HT1080 (cell line): ENCODE results near the gene CCNA1. TPM values are rescaled to one million over a fixed set of nuclear protein-coding genes. Genes with fewer than 3 reads are reported as not detected.
A peak's percentile ranks its signal among the peaks of the same experiment; 100 is the strongest.

ENCODE experiments used
- DNase-seq: peaks from one replicate; pipeline ENCODE4 v3.0.0-alpha.2; 2015; ENCODE audit warnings: low read depth
- total RNA-seq: library from RNA; depleted of rRNA; stranded (reverse); fragments of >200 nt; shearing (Covaris generic); gene quantifications from 2 replicates; pipeline ENCODE4 v1.2.3, GENCODE V29; 2014; rRNA removed

The CCNA1 gene
- total RNA-seq, 1 experiment from 2014 or later: 0.18 TPM

DNA sequence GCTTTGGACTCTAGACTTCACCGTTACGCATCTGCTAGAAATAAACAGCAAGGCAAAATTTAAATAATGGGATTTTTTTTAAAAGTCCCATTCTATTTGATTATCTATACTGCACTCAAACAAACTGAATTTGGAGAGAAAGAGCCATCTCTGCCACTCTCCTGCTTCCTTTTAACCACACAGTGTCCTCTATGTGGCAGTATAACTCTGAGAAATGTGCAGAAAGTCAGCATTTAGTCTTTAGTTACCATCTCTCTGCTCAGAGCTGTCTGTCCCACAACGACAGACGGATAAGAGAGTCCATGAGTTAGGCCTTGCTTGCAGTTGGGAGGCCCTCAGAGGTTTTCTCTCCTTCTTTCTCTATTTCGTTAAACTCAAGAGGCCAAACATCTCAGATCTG lies 21.2 kb downstream of the CCNA1 start:
- DNase-seq: no peak

- DNase-seq: no peak
These were observed 21.8 kb downstream of the CCNA1 start for GRCh38 chr13:36454121-36454520.

GRCh38 chr13:36454987-36455386 lies 22.7 kb downstream of the CCNA1 start:
- DNase-seq: no peak

- no peak for DNase-seq
These were observed 24.3 kb downstream of the CCNA1 start for GRCh38 chr13:36456577-36456976.

- no peak for DNase-seq
These were observed 29.2 kb downstream of the CCNA1 start for GRCh38 chr13:36461506-36461905.

- DNase-seq: peak; percentile 14
These were observed 43.2 kb downstream of the CCNA1 start for GRCh38 chr13:36475468-36475867.

- no peak for DNase-seq
These were observed 44.4 kb downstream of the CCNA1 start for GRCh38 chr13:36476661-36477060.

GRCh38 chr13:36480726-36481427 lies 48.6 kb downstream of the CCNA1 start:
- DNase-seq: no peak

GRCh38 chr13:36490055-36490454 lies 57.8 kb downstream of the CCNA1 start:
- no peak for DNase-seq

Other genes with a start within 250 kb of the CCNA1 start
- 0.07 and 0.48 TPM in 2 replicates for gene SOHLH2, start 217.9 kb upstream of the CCNA1 start, total RNA-seq
- 2.0 and 2.3 TPM in 2 replicates for gene CCDC169, start 134.7 kb upstream of the CCNA1 start, total RNA-seq
- 52.0 and 72.2 TPM in 2 replicates for gene SPART, start 86.1 kb upstream of the CCNA1 start, total RNA-seq
- gene SERTM1, start 241.5 kb downstream of the CCNA1 start, total RNA-seq: 0.08 TPM in 1 of 2 replicates, not detected in the other